Activated T-cell treated with anti-CD3 and anti-CD28 coated beads, Interleukin-2, amount 50 U/mL, for 24 hours (primary cell): ENCODE data around the gene HTT.

Experiments
- DNase-seq: peaks from one replicate; pipeline ENCODE4 v3.0.0-alpha.2; 2020
- H3K27ac Mint-ChIP-seq: 2 replicates; pipeline ENCODE4 v1.8.0; 2020; ENCODE audit warnings: mild to moderate bottlenecking, mixed read lengths
- H3K27me3 Mint-ChIP-seq: 2 replicates; pipeline ENCODE4 v1.8.0; 2020; ENCODE audit warnings: mixed read lengths
- H3K36me3 Mint-ChIP-seq: 2 replicates; pipeline ENCODE4 v1.8.0; 2020; ENCODE audit warnings: low read depth, mixed read lengths
- H3K4me1 Mint-ChIP-seq: 2 replicates; pipeline ENCODE4 v1.8.0; 2020; ENCODE audit warnings: low read depth, mixed read lengths
- H3K4me3 Mint-ChIP-seq: 2 replicates; pipeline ENCODE4 v1.8.0; 2020; ENCODE audit warnings: mild to moderate bottlenecking, moderate library complexity, mixed read lengths
- H3K9me3 Mint-ChIP-seq: 2 replicates; pipeline ENCODE4 v1.8.0; 2020; ENCODE audit warnings: mixed read lengths

The HTT gene

DNA sequence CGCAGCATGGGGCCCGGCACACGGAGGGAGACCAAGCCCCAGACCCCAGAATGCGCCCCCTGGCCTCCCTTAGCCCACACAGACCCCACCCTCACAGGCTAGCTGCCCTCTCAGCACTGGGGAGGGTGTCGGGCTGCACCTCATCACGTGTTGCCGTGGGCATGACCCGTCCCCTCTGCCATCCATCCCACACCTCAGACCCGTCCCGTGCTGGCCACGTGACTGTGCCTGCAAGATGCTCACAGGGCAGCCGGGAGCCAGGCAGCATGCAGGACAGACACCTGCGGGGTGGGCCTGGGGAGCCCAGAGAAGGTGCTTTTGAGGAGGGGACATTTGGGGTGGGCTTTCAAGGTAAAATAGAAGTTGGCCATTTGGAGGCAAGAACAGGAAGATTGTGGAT, 179.3 kb downstream of the HTT start:
- Mint-ChIP-seq H3K4me3 (no peak overlapping the region), H3K36me3 (peaks cover 6% of the 10 kb centered on the region), H3K9me3 (no peaks in the 10 kb centered on the region), H3K4me1 (no peaks in the 10 kb centered on the region), H3K27me3 (no peaks in the 10 kb centered on the region), H3K27ac (no peak overlapping the region)
- DNase-seq, result no peak

GRCh38 chr4:3254302-3255131, 180.0 kb downstream of the HTT start:
- Mint-ChIP-seq H3K36me3 (peaks cover 6% of the 10 kb centered on the region), H3K4me3 (no peak overlapping the region), H3K9me3 (no peaks in the 10 kb centered on the region), H3K4me1 (no peaks in the 10 kb centered on the region), H3K27me3 (no peaks in the 10 kb centered on the region), H3K27ac (no peak overlapping the region)
- no peak for DNase-seq

- peaks cover 6% of the 10 kb centered on the region for H3K36me3 Mint-ChIP-seq
- H3K27me3 Mint-ChIP-seq, result no peaks in the 10 kb centered on the region
- H3K4me3 Mint-ChIP-seq, result no peak overlapping the region
- no peak for DNase-seq
- H3K27ac Mint-ChIP-seq, result no peak overlapping the region
- no peaks in the 10 kb centered on the region for H3K4me1 Mint-ChIP-seq
- no peaks in the 10 kb centered on the region for H3K9me3 Mint-ChIP-seq
These were observed 181.2 kb downstream of the HTT start for GRCh38 chr4:3255611-3256186.

GRCh38 chr4:3256230-3257102, 182.0 kb downstream of the HTT start:
- peak; percentile 14 for DNase-seq
- Mint-ChIP-seq H3K4me3 (no peak overlapping the region), H3K27ac (no peak overlapping the region), H3K9me3 (no peaks in the 10 kb centered on the region), H3K36me3 (peaks cover 6% of the 10 kb centered on the region), H3K27me3 (no peaks in the 10 kb centered on the region), H3K4me1 (no peaks in the 10 kb centered on the region)

GRCh38 chr4:3257103-3257555, 182.6 kb downstream of the HTT start:
- peak; percentile 2 for DNase-seq
- no peaks in the 10 kb centered on the region for H3K4me1 Mint-ChIP-seq
- peaks cover 6% of the 10 kb centered on the region for H3K36me3 Mint-ChIP-seq
- H3K4me3 Mint-ChIP-seq, result no peak overlapping the region
- no peaks in the 10 kb centered on the region for H3K27me3 Mint-ChIP-seq
- H3K27ac Mint-ChIP-seq, result no peak overlapping the region
- no peaks in the 10 kb centered on the region for H3K9me3 Mint-ChIP-seq

- H3K4me3 Mint-ChIP-seq, result no peak overlapping the region
- peaks cover 6% of the 10 kb centered on the region for H3K36me3 Mint-ChIP-seq
- no peaks in the 10 kb centered on the region for H3K9me3 Mint-ChIP-seq
- peak; percentile 25 for DNase-seq
- no peaks in the 10 kb centered on the region for H3K27me3 Mint-ChIP-seq
- no peaks in the 10 kb centered on the region for H3K4me1 Mint-ChIP-seq
- H3K27ac Mint-ChIP-seq, result no peak overlapping the region
These were observed 183.3 kb downstream of the HTT start for GRCh38 chr4:3257556-3258482.

- H3K9me3 Mint-ChIP-seq, result no peaks in the 10 kb centered on the region
- no peak overlapping the region for H3K27ac Mint-ChIP-seq
- no peaks in the 10 kb centered on the region for H3K4me1 Mint-ChIP-seq
- no peaks in the 10 kb centered on the region for H3K27me3 Mint-ChIP-seq
- no peak overlapping the region for H3K4me3 Mint-ChIP-seq
- no peak for DNase-seq
- H3K36me3 Mint-ChIP-seq, result no peaks in the 10 kb centered on the region
These were observed 187.1 kb downstream of the HTT start for GRCh38 chr4:3261411-3262207.

- Mint-ChIP-seq H3K27ac (no peak overlapping the region), H3K4me1 (no peaks in the 10 kb centered on the region)
- DNase-seq, result peak; percentile 20
These were observed 187.9 kb downstream of the HTT start for GRCh38 chr4:3262208-3263052.

DNA sequence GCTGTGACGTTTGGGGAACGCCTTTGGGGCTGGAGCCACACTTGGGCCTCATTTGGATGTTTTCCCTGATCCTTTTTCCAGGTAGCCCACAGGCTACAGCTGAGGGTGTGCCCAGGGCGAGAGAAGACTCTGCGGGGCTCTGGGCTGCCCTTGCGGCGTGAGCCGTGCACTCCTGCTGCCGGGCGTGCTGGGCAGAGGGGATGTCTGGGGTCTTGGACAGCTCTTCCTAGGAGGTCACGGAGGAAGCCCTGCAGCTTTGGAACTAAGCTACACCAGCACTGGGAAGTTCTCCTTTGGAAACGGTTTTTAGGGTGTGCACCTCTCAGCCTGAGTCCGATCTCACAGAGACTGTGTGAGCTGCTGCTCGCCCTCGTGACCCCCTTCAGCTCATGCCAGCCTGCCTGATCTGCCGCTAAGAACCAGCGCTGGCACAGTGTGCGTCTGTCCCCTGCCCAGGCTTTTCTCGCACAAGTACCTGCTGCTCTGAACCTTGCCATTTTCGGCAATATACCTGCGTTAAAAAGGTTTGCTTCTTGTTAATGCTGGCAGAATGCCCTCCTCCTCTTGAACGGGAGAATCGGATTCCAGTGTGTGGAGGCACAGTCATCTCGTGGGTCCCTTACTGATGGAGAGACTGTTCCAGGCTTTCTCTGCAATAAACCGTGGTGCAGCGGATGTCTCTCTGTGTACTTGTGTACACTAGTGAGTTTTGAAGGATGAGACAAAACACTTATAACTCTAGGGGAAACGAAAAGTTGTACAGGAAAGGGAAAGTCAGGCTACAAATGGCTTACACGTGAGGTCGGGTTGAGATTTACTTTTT, 188.8 kb downstream of the HTT start:
- H3K27ac Mint-ChIP-seq, result no peak overlapping the region
- H3K4me3 Mint-ChIP-seq, result no peak overlapping the region
- H3K27me3 Mint-ChIP-seq, result no peaks in the 10 kb centered on the region
- no peaks in the 10 kb centered on the region for H3K9me3 Mint-ChIP-seq
- no peaks in the 10 kb centered on the region for H3K36me3 Mint-ChIP-seq
- DNase-seq, result peak; percentile 11
- no peaks in the 10 kb centered on the region for H3K4me1 Mint-ChIP-seq

More at GRCh38 chr4:3262208-3263052, 187.9 kb downstream of the HTT start:
- Mint-ChIP-seq H3K27me3 (no peaks in the 10 kb centered on the region), H3K9me3 (no peaks in the 10 kb centered on the region), H3K4me3 (no peak overlapping the region), H3K36me3 (no peaks in the 10 kb centered on the region)

GRCh38 chr4:3263876-3264193, 189.4 kb downstream of the HTT start:
- no peaks in the 10 kb centered on the region for H3K36me3 Mint-ChIP-seq
- H3K9me3 Mint-ChIP-seq, result no peaks in the 10 kb centered on the region
- no peak for DNase-seq
- no peaks in the 10 kb centered on the region for H3K27me3 Mint-ChIP-seq
- H3K4me3 Mint-ChIP-seq, result no peak overlapping the region
- H3K4me1 Mint-ChIP-seq, result no peaks in the 10 kb centered on the region
- no peak overlapping the region for H3K27ac Mint-ChIP-seq

DNA sequence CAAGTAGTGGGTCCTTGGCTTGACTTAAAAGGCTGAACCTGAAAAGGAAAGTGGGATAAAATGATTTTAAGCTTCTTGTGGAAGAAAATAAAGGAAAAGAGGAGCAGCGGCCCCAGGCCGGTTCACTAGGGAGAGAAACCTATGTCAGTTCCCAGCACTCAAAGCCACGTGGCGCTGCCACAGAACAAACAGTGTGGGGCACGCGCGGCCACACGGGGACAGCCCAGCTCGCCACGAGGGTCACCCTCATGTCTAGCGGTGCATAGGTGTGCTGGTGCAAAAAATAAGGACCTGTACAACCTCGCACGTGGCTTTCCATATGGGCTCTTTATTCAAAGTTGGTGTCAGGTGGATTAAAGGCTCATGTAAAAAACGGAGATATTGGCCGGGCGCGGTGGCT, 191.6 kb downstream of the HTT start:
- Mint-ChIP-seq H3K9me3 (no peaks in the 10 kb centered on the region), H3K27ac (no peak overlapping the region), H3K4me3 (no peak overlapping the region), H3K27me3 (no peaks in the 10 kb centered on the region), H3K4me1 (no peaks in the 10 kb centered on the region), H3K36me3 (no peaks in the 10 kb centered on the region)
- peak; percentile 14 for DNase-seq
